Progenitor cell of endocrine pancreas (in vitro differentiated cells): ENCODE results near the gene ASTL. TPM values are rescaled to one million over a fixed set of nuclear protein-coding genes. Genes with fewer than 3 reads are reported as not detected.

Experiments
- DNase-seq: peaks from one replicate; pipeline ENCODE4 v3.0.0; 2021; ENCODE audit warnings: low spot score; ENCODE audit not compliant: unreplicated experiment
- H3K27ac Mint-ChIP-seq: 2 replicates; pipeline ENCODE4 v1.8.0; 2021; ENCODE audit warnings: mild to moderate bottlenecking, moderate library complexity, mixed read lengths
- H3K27me3 Mint-ChIP-seq: 2 replicates; pipeline ENCODE4 v1.8.0; 2021; ENCODE audit warnings: mixed read lengths
- H3K36me3 Mint-ChIP-seq: 2 replicates; pipeline ENCODE4 v1.8.0; 2022; ENCODE audit warnings: mixed read lengths; ENCODE audit not compliant: insufficient read depth
- H3K4me1 Mint-ChIP-seq: 2 replicates; pipeline ENCODE4 v1.8.0; 2021; ENCODE audit warnings: low read depth, mixed read lengths
- H3K4me3 Mint-ChIP-seq: 2 replicates; pipeline ENCODE4 v1.8.0; 2021; ENCODE audit warnings: low read depth, mild to moderate bottlenecking, moderate library complexity, mixed read lengths
- H3K9me3 Mint-ChIP-seq: 2 replicates; pipeline ENCODE4 v1.8.0; 2021; ENCODE audit warnings: low read depth, mixed read lengths
- CTCF ChIP-seq: fragments of 200-600 bp; sonication (generic); IDR thresholded peaks from one replicate; pipeline ENCODE4 v1.5.0; 2021; ENCODE audit warnings: antibody characterized with exemption, mild to moderate bottlenecking; ENCODE audit not compliant: unreplicated experiment
- total RNA-seq: library from RNA; stranded (reverse); gene quantifications from 2 replicates; pipeline ENCODE4 v1.2.1, GENCODE V29; 2021

The ASTL gene
- total RNA-seq, 1 donor from 2014 or later: 0.29 TPM

DNA sequence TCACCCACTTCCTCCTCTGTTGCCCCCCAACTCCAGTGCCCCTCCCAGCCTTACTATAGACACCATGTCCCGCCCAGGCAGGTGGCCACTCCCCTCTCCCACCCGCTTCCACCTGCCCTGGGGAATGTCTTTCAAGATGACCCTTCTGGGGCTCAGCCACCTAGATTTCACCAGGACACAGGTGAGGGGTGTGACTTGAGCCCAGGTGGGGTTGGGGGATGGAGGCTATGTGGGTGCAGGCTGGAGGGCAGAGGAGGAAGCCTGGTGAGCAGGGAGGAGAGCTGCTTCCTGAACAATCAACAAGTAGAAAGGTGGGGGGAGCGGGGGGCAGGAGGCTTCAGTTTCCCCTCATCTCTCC lies 30.6 kb downstream of the ASTL start:
- peaks cover 3% of the 10 kb centered on the region for H3K9me3 Mint-ChIP-seq
- H3K36me3 Mint-ChIP-seq: no peaks in the 10 kb centered on the region
- H3K4me1 Mint-ChIP-seq: peaks cover 9% of the 10 kb centered on the region
- DNase-seq: no peak
- no peak overlapping the region for H3K27ac Mint-ChIP-seq
- no peaks in the 10 kb centered on the region for H3K27me3 Mint-ChIP-seq
- H3K4me3 Mint-ChIP-seq: no peak overlapping the region
- no peak for TF ChIP-seq CTCF

DNA sequence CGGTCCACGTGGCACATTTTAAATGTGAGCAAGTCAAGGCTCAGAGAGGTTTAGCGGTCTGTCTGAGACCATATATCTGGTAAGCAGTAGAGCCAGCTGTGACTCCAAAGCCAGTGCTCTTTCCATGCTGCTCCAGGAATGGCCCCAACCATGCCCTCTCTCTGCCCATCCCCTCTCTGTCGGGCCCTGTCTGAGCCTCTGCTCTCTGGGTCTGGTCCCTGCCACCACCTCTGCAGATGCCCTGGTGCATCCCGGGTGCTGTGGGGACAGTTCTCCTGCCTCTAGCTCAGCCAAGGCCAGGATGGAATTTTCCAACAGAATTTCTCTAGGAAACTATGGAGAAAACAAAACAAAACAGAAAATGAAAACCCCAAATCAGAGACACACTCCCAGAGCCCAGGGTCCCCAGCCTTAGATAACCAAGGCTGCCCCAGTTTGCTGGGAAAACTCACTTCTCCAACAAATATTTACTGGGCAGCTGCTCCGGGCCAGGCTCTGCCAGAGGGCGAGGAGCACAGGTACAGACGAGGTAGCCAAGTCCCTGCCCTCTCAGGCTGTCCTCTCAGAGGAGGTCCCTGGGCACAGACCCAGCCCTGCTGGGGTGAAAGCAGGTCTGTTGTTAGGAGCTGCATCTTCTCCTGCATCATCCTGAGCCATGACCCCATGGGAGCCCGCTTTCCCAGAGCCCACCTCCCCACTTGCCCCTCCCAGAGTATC lies 31.2 kb downstream of the ASTL start:
- Mint-ChIP-seq H3K27ac (no peak overlapping the region), H3K36me3 (no peaks in the 10 kb centered on the region), H3K4me3 (no peak overlapping the region), H3K4me1 (peaks cover 9% of the 10 kb centered on the region), H3K9me3 (peaks cover 3% of the 10 kb centered on the region), H3K27me3 (no peaks in the 10 kb centered on the region)
- TF ChIP-seq CTCF: no peak
- DNase-seq: no peak

GRCh38 chr2:96105994-96106715 lies 32.1 kb downstream of the ASTL start:
- no peaks in the 10 kb centered on the region for H3K36me3 Mint-ChIP-seq
- peaks cover 3% of the 10 kb centered on the region for H3K9me3 Mint-ChIP-seq
- peaks cover 9% of the 10 kb centered on the region for H3K4me1 Mint-ChIP-seq
- H3K27ac Mint-ChIP-seq: no peak overlapping the region
- no peaks in the 10 kb centered on the region for H3K27me3 Mint-ChIP-seq
- no peak overlapping the region for H3K4me3 Mint-ChIP-seq
- TF ChIP-seq CTCF: no peak
- DNase-seq: no peak

DNA sequence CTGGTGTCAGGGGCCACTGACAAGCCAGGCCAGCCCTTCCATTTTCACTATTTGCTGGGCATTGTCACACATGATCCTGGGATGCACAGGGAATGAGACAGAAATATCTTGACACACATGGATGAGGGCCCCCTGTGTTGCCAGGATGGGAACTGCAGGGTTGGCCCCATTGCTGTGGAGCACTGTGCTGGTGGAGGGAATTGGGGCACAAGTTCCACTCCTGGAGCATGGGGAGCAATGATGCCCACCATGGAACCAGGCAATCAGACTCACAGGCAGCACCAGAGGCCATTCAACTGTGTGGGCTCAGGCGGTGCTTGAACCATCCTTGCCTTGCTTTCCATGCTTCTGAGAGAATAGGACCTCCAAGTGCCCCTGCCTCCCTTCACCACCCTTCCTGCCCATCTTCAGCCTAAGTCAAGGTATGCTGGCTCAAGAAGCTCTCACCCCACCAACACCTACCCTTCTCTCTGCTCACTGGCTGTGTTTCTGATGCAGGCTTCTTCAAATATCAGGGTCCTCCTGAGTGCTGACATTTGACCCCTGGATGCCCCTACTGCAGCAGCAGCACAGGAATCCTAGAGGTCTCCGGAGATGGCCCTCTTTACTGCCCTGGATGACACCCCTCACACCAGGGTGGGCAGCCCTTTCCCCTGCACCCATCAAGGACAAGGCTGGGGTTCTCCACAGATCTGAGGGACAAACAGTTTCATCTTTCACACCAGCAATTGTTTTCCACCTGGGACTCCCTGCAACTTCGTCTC lies 33.0 kb downstream of the ASTL start:
- Mint-ChIP-seq H3K27ac (no peak overlapping the region), H3K27me3 (no peaks in the 10 kb centered on the region), H3K36me3 (no peaks in the 10 kb centered on the region), H3K9me3 (peaks cover 3% of the 10 kb centered on the region), H3K4me3 (no peak overlapping the region), H3K4me1 (peaks cover 9% of the 10 kb centered on the region)
- no peak for TF ChIP-seq CTCF
- DNase-seq: no peak

GRCh38 chr2:96104487-96104861 lies 33.8 kb downstream of the ASTL start:
- Mint-ChIP-seq H3K27ac (no peak overlapping the region), H3K4me1 (peaks cover 9% of the 10 kb centered on the region), H3K27me3 (no peaks in the 10 kb centered on the region), H3K4me3 (no peak overlapping the region), H3K9me3 (peaks cover 3% of the 10 kb centered on the region), H3K36me3 (no peaks in the 10 kb centered on the region)
- DNase-seq: no peak
- TF ChIP-seq CTCF: no peak
